ENCODE measurements around the gene DVL1. TPM values are rescaled to one million over a fixed set of nuclear protein-coding genes. Genes with fewer than 3 reads are reported as not detected.
"Not testable (repeated sequence)": the region's sequence is repeated elsewhere in the genome, so short reads cannot be mapped to it uniquely, and the experiment has no call there.

Gene DVL1
- total RNA-seq, 1 experiment from 2014 or later: 107 TPM

DNA sequence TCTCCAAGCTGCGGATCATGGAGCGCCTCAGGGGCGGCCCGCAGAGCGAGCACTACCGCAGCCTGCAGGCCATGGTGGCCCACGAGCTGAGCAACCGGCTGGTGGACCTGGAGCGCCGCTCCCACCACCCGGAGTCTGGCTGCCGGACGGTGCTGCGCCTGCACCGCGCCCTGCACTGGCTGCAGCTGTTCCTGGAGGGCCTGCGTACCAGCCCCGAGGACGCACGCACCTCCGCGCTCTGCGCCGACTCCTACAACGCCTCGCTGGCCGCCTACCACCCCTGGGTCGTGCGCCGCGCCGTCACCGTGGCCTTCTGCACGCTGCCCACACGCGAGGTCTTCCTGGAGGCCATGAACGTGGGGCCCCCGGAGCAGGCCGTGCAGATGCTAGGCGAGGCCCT lies 21.9 kb downstream of the DVL1 start:
- H3K36me3 ChIP-seq: peaks cover 2% of the 10 kb centered on the region
- H3K9me3 ChIP-seq: no peaks in the 10 kb centered on the region
- DNase-seq: no peak
- no peak overlapping the region for H3K4me3 ChIP-seq
- no peaks in the 10 kb centered on the region for H3K27me3 ChIP-seq

- no peaks in the 10 kb centered on the region for H3K27me3 ChIP-seq
- DNase-seq: no peak
- H3K4me3 ChIP-seq: peak overlapping the region; percentile 99; the same call in 1 of the 2 replicates
- peaks cover 2% of the 10 kb centered on the region for H3K36me3 ChIP-seq
- H3K9me3 ChIP-seq: no peaks in the 10 kb centered on the region
Measured at GRCh38 chr1:1326075-1326605, 23.1 kb downstream of the DVL1 start.

- peaks cover 3% of the 10 kb centered on the region for H3K36me3 ChIP-seq
- H3K27me3 ChIP-seq: no peaks in the 10 kb centered on the region
- no peak for DNase-seq
- H3K4me3 ChIP-seq: peak overlapping the region; percentile 99
- H3K9me3 ChIP-seq: no peaks in the 10 kb centered on the region
Measured at GRCh38 chr1:1325288-1326074, 23.7 kb downstream of the DVL1 start.

DNA sequence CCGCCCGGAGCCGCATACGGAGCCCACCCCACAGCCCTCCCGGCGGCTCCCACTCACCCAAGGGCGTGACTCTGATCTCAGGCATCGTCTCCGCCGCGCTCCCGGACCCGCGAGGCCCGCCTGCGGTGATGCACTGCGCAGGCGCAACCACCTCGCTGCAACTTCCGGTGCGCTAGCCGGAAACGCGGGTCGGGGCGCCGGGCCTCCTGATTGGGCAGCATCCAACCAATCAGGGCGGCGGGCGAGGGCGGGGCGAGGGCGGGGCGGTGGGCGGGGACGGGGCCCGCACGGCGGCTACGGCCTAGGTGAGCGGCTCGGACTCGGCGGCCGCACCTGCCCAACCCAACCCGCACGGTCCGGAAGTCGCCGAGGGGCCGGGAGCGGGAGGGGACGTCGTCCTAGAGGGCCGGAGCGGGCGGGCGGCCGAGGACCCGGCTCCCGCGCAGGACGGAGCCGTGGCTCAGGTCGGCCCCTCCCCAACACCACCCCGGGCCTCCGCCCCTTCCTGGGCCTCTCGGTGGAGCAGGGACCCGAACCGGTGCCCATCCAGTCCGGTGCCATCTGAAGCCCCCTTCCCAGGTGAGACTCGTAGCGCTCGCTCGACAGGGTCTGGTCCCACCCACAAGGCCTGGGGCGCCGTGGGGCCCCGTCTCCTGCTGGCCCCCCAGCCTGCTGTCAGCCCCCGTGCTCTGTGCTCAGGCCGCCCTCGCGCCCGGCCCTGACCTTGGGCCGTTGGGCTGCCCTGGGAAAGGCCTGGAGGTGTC lies 24.5 kb downstream of the DVL1 start, which contains the start of the genes CPTP and INTS11:
TSS of gene CPTP (plus strand) at position 279 of the 764 bp plus-strand sequence. CDS start 2,109 bp downstream, outside the sequence.
TSS of gene INTS11 (minus strand) at position 137 of the 764 bp plus-strand sequence. CDS start at position 85, 52 bp downstream.
- H3K9me3 ChIP-seq: no peaks in the 10 kb centered on the region
- H3K36me3 ChIP-seq: peaks cover 10% of the 10 kb centered on the region
- peak within 1 kb of the TSS; percentile 99 for H3K4me3 ChIP-seq
- H3K27me3 ChIP-seq: no peaks in the 10 kb centered on the region
- peak; percentile 88 for DNase-seq

DNA sequence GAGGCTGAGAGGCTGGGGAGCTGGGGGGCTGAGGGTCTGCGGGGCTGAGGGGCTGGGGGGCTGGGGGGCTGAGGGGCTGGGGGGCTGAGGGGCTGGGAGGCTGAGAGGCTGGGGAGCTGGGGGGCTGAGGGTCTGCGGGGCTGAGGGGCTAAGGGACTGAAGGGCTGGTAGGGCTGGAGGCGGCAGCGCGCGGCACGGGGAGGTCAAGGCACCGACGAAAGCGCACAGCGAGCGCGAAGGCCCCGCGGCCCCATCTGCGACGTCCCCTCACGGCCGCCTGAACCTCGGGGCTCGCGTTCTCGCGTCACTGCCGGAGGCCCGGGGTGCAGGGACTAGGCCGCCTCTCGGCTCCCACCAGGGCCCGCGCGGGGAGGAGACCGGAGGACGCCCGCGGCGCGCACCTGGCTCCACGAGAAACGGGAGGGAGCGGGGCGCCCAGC lies 25.1 kb downstream of the DVL1 start:
- Histone ChIP-seq H3K36me3 (peaks cover 15% of the 10 kb centered on the region), H3K27me3 (no peaks in the 10 kb centered on the region), H3K9me3 (no peaks in the 10 kb centered on the region), H3K4me3 (peak overlapping the region; percentile 99)
- no peak for DNase-seq

- Histone ChIP-seq H3K9me3 (no peaks in the 10 kb centered on the region), H3K4me3 (no peak overlapping the region), H3K27me3 (no peaks in the 10 kb centered on the region), H3K36me3 (peaks cover 21% of the 10 kb centered on the region)
- no peak for DNase-seq
Measured at GRCh38 chr1:1322952-1323351, 26.3 kb downstream of the DVL1 start.

GRCh38 chr1:1322418-1322817 lies 26.8 kb downstream of the DVL1 start:
- no peaks in the 10 kb centered on the region for H3K9me3 ChIP-seq
- peaks cover 26% of the 10 kb centered on the region for H3K36me3 ChIP-seq
- H3K4me3 ChIP-seq: no peak overlapping the region
- H3K27me3 ChIP-seq: no peaks in the 10 kb centered on the region
- DNase-seq: no peak

- Histone ChIP-seq H3K4me3 (no peak overlapping the region), H3K36me3 (peaks cover 33% of the 10 kb centered on the region), H3K9me3 (no peaks in the 10 kb centered on the region), H3K27me3 (no peaks in the 10 kb centered on the region)
- no peak for DNase-seq
Measured at GRCh38 chr1:1321477-1321876, 27.7 kb downstream of the DVL1 start.

DNA sequence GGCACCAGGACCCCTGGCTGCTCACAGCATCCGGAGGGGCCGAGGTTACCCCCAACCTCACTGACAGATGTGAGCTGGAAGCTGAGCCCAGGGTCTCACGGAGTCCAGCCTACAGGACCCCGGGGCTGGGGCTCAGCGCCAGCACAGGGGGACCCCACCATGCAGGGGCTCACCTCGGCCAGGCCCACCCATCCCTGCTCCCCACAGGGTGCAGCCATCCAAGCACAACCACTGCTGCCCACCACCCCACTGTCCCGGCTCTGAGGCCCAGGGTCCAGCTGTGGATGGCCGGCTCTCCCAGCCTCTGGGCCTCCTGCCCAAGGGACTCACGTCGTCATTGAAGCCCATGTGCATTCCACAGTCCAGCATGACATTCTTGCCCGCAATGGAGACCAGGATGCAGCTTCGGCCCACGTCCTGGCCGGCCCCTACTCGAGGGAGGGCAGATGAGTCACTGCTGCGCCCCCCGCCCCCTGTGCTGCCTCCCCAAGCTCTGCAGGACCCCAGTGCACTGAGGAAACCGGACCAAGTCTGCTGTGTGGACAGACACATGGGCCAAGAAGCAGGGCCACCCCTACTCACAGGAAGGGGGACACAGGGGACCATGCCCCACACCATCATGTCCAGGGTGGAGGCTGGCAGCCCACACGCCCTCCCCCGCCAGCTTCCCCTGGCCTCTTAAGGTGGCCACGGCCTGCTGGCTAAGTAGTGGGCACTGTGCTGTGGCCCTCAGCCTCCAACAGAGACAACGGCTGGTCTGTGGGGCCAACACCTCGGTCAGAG lies 28.4 kb downstream of the DVL1 start:
- Histone ChIP-seq H3K4me3 (no peak overlapping the region), H3K9me3 (no peaks in the 10 kb centered on the region), H3K36me3 (peaks cover 39% of the 10 kb centered on the region), H3K27me3 (no peaks in the 10 kb centered on the region)
- no peak for DNase-seq

DNA sequence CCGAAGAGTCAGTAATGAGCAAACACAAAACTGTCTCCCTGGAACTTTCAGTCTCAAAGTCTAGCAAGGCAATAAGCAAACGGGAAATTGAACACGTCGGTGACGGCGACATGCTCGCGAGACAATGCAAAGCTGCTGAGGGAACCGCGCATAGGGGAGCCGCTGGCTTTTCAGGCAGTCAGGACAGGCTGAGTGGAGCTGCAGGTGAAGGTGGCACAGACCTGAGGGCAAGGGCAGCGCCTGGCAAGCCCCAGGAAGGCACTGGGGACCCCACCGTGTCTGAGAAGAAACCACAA lies 29.6 kb downstream of the DVL1 start:
- peaks cover 43% of the 10 kb centered on the region for H3K36me3 ChIP-seq
- no peaks in the 10 kb centered on the region for H3K9me3 ChIP-seq

DNA sequence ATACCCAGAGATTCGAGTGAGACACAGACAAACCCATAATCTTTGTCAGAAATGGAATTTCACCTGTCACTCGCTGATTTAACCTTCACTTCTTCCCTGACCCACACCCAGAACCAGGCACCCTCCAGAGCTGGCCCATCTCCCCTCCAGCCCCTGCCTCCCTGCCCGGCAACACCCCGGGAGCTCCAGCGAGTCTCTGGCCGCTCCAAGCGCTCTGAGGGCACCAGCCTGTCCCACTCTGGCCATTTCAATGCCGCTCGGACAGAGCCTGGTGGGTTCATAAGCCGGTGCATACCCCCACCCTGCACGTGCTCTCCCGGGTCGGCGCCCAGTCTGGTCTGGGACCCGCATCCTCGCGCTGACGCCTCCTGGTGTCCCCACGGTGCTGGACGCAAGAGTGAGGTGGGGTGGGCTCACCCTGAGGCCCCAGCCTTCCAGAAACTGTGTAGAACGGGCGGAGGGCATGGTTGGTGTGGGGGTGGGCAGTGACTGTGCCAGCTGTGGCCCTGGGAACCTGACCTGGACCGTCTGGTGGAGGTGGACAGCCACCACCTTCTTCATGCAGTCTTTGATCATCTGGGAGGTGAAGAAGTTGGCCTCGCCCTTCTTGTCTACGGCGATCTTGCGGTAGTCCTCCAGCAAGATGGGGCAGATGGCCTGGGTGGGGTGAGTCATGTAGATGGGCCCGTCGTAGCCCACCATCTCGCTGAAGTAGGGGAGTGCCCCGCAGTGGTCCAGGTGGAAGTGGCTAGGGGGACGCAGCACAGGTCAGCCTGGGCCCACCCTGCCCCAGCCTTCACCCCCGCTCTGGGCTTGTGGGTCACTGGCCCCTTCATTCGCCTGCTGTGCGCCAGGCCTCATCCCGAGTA lies 30.2 kb downstream of the DVL1 start:
- no peaks in the 10 kb centered on the region for H3K27me3 ChIP-seq
- DNase-seq: no peak
- no peaks in the 10 kb centered on the region for H3K9me3 ChIP-seq
- H3K36me3 ChIP-seq: peaks cover 45% of the 10 kb centered on the region
- H3K4me3 ChIP-seq: no peak overlapping the region

More for the DNA sequence above, 29.6 kb downstream of the DVL1 start:
- Histone ChIP-seq H3K4me3 (no peak overlapping the region), H3K27me3 (no peaks in the 10 kb centered on the region)
- no peak for DNase-seq

- Histone ChIP-seq H3K4me3 (no peak overlapping the region), H3K36me3 (peaks cover 52% of the 10 kb centered on the region), H3K27me3 (no peaks in the 10 kb centered on the region), H3K9me3 (no peaks in the 10 kb centered on the region)
- peak; percentile 95 for DNase-seq
Measured at GRCh38 chr1:1318131-1318652, 31.0 kb downstream of the DVL1 start.

GRCh38 chr1:1317420-1317819 lies 31.8 kb downstream of the DVL1 start:
- Histone ChIP-seq H3K27me3 (no peaks in the 10 kb centered on the region), H3K4me3 (no peak overlapping the region), H3K36me3 (peaks cover 59% of the 10 kb centered on the region), H3K9me3 (no peaks in the 10 kb centered on the region)
- no peak for DNase-seq

GRCh38 chr1:1316199-1316598 lies 33.0 kb downstream of the DVL1 start:
- not testable (repeated sequence) for DNase-seq, H3K9me3 ChIP-seq, H3K4me3 ChIP-seq, H3K27me3 ChIP-seq
- H3K36me3 ChIP-seq: peaks cover 67% of the 10 kb centered on the region

DNA sequence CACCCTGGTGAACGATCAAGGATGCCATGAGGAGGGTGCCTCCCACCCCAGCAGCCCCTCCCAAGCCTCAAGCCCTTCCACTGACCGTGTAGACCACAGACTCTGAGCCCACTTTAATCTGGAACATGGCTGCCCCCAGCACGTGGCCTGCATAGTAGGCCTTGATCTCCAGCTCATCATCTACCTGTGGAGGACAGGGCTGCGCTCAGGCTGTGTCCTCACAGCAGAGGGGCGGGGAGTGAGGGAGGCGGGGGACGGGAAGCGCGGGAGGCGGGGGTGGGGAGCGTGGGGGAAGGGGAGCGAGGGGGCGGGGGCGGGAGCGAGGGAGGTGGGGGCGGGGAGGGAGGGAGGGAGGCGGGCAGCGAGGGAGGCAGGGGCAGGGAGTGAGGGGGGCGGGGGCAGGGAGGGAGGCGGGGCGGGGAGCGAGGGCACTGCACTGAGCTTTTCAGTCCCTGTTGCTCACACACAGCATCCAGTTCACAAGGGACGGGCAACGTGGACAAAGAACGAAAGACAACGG lies 33.7 kb downstream of the DVL1 start:
- DNase-seq: no peak
- Histone ChIP-seq H3K4me3 (no peak overlapping the region), H3K36me3 (peaks cover 72% of the 10 kb centered on the region), H3K27me3 (no peaks in the 10 kb centered on the region), H3K9me3 (no peaks in the 10 kb centered on the region)

All from MG63 (cell line).